HG02870 (cell line): ENCODE results near the gene ZBTB33.

Source experiments
- ATAC-seq: cut with Tn5 transposase; IDR thresholded peaks from one replicate; pipeline ENCODE4 v1.9.1; 2021; ENCODE audit warnings: mild to moderate bottlenecking, moderate library complexity; ENCODE audit not compliant: unreplicated experiment

ZBTB33 gene

GRCh38 chrX:120262859-120263708, 12.5 kb downstream of the ZBTB33 start:
- ATAC-seq: no peak

- ATAC-seq: no peak
These were observed 13.7 kb downstream of the ZBTB33 start for GRCh38 chrX:120264341-120264740.

- no peak for ATAC-seq
These were observed 18.9 kb downstream of the ZBTB33 start for GRCh38 chrX:120269373-120270035.

GRCh38 chrX:120270567-120270966, 20.0 kb downstream of the ZBTB33 start:
- ATAC-seq: no peak

GRCh38 chrX:120271218-120271617, 20.6 kb downstream of the ZBTB33 start:
- ATAC-seq: no peak

- no peak for ATAC-seq
These were observed 23.5 kb downstream of the ZBTB33 start for GRCh38 chrX:120274145-120274544.

- no peak for ATAC-seq
These were observed 24.3 kb downstream of the ZBTB33 start for GRCh38 chrX:120274958-120275357.

- no peak for ATAC-seq
These were observed 30.5 kb downstream of the ZBTB33 start for GRCh38 chrX:120281021-120281624.

- no peak for ATAC-seq
These were observed 31.1 kb downstream of the ZBTB33 start for GRCh38 chrX:120281761-120282160.

- no peak for ATAC-seq
These were observed 32.1 kb downstream of the ZBTB33 start for GRCh38 chrX:120282697-120283096.

GRCh38 chrX:120286733-120287512, 36.3 kb downstream of the ZBTB33 start:
- ATAC-seq: peak; percentile 40

GRCh38 chrX:120287513-120288112, 37.0 kb downstream of the ZBTB33 start:
- peak; percentile 43 for ATAC-seq

- ATAC-seq: no peak
These were observed 39.5 kb downstream of the ZBTB33 start for GRCh38 chrX:120290107-120290506.

- no peak for ATAC-seq
These were observed 40.6 kb downstream of the ZBTB33 start for GRCh38 chrX:120291211-120291610.

GRCh38 chrX:120293015-120293414, 42.4 kb downstream of the ZBTB33 start:
- no peak for ATAC-seq

- no peak for ATAC-seq
These were observed 44.0 kb downstream of the ZBTB33 start for GRCh38 chrX:120294651-120295050.

- no peak for ATAC-seq
These were observed 47.3 kb downstream of the ZBTB33 start for GRCh38 chrX:120297923-120298322.

- ATAC-seq: no peak
These were observed 49.3 kb downstream of the ZBTB33 start for GRCh38 chrX:120299928-120300327.

- no peak for ATAC-seq
These were observed 50.9 kb downstream of the ZBTB33 start for GRCh38 chrX:120301497-120301896.

- no peak for ATAC-seq
These were observed 51.3 kb downstream of the ZBTB33 start for GRCh38 chrX:120301960-120302359.

- peak; percentile 71 for ATAC-seq
These were observed 51.8 kb downstream of the ZBTB33 start for GRCh38 chrX:120302434-120302833.
